B cell (primary cell): ENCODE measurements around the gene CDH13.

Experiments
- EZH2 ChIP-seq: IDR thresholded peaks from 2 replicates; pipeline ENCODE4 v1.6.1; 2012; ENCODE audit warnings: borderline replicate concordance, low read depth, mild to moderate bottlenecking, moderate library complexity, low read length; ENCODE audit not compliant: insufficient read depth, poor library complexity, severe bottlenecking
- TF ChIP-seq, protein P1 (sequence below): fragments of 200-600 bp; IDR thresholded peaks from one replicate; pipeline ENCODE4 v1.8.0; 2022; ENCODE audit warnings: antibody characterized with exemption, mild to moderate bottlenecking

GRCh38 chr16:82855471-82855870 is 228.7 kb downstream of the CDH13 start:
- TF ChIP-seq, protein P1, sequence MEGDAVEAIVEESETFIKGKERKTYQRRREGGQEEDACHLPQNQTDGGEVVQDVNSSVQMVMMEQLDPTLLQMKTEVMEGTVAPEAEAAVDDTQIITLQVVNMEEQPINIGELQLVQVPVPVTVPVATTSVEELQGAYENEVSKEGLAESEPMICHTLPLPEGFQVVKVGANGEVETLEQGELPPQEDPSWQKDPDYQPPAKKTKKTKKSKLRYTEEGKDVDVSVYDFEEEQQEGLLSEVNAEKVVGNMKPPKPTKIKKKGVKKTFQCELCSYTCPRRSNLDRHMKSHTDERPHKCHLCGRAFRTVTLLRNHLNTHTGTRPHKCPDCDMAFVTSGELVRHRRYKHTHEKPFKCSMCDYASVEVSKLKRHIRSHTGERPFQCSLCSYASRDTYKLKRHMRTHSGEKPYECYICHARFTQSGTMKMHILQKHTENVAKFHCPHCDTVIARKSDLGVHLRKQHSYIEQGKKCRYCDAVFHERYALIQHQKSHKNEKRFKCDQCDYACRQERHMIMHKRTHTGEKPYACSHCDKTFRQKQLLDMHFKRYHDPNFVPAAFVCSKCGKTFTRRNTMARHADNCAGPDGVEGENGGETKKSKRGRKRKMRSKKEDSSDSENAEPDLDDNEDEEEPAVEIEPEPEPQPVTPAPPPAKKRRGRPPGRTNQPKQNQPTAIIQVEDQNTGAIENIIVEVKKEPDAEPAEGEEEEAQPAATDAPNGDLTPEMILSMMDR = no peak
- no peak for TF ChIP-seq EZH2
